ENCODE data around the gene TANK. TPM values are rescaled to one million over a fixed set of nuclear protein-coding genes. Genes with fewer than 3 reads are reported as not detected.

The TANK gene
- total and polyA plus RNA-seq, 2 of the 13 experiments (the other 11 are each of a cell fraction or from before 2014, with no cell fraction given) = 66.9 to 96.1 TPM

DNA sequence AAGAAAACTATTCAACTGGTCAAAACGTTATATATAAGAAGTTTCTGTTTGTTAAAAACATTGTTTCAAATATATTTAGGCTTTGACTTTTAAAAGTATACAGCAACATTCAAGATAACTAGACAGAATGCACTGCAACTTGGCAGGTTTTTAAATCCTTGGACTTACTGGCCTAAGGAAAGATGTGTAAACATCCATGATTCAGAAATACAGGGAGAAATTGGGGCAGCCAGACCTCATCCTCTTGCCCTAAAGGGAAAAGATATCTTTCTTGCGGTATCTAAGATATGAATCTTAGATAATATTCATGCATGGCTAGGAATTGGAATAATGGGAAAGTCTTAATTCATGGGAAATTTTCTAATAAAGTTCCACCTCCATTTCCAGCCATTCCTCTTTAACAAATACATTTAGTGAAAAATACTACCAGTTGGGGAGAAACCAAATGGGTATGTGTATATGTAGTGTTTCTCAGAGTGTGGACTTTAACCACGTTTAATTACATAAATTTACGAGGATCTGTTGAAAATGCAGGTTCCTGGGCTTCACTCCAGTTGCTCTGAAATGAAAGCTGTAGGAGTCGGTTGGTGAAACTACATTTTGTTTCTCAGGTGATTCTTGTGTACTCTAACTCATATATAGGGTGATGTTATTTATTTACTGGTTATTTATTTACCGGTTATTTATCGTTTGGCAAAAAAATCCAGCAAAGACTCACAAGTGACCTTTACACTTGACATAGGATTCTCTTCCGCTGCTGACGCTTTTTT is 587 bp upstream of the TANK start (continued):
- TF ChIP-seq REST (IDR thresholded peaks at IDR 0.05; ENCODE audit: borderline replicate concordance in 1 of 2, low read depth in 1 of 2, low read length in 2 of 2) = peak in 1 of 2 experiments; percentile 64; a peak in 1 of 4 replicates
- no peak for TF ChIP-seq TOPORS (CRISPR knock-in tag; IDR thresholded peaks at IDR 0.05)
- TF ChIP-seq HNF1A (IDR thresholded peaks at IDR 0.05; ENCODE audit: low read depth) = peak; percentile 98
- peak; percentile 93 for TF ChIP-seq HNF1A (CRISPR knock-in tag; IDR thresholded peaks at IDR 0.05; ENCODE audit: borderline replicate concordance)
- TF ChIP-seq, protein P1, sequence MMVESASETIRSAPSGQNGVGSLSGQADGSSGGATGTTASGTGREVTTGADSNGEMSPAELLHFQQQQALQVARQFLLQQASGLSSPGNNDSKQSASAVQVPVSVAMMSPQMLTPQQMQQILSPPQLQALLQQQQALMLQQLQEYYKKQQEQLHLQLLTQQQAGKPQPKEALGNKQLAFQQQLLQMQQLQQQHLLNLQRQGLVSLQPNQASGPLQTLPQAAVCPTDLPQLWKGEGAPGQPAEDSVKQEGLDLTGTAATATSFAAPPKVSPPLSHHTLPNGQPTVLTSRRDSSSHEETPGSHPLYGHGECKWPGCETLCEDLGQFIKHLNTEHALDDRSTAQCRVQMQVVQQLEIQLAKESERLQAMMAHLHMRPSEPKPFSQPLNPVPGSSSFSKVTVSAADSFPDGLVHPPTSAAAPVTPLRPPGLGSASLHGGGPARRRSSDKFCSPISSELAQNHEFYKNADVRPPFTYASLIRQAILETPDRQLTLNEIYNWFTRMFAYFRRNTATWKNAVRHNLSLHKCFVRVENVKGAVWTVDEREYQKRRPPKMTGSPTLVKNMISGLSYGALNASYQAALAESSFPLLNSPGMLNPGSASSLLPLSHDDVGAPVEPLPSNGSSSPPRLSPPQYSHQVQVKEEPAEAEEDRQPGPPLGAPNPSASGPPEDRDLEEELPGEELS (CRISPR knock-in tag; IDR thresholded peaks at IDR 0.05) = peak; percentile 93
- no peak for TF ChIP-seq DNMT1 (CRISPR knock-in tag; IDR thresholded peaks at IDR 0.05)
- TF ChIP-seq, protein P2, sequence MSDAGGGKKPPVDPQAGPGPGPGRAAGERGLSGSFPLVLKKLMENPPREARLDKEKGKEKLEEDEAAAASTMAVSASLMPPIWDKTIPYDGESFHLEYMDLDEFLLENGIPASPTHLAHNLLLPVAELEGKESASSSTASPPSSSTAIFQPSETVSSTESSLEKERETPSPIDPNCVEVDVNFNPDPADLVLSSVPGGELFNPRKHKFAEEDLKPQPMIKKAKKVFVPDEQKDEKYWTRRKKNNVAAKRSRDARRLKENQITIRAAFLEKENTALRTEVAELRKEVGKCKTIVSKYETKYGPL (CRISPR knock-in tag; IDR thresholded peaks at IDR 0.05) = 0 out of 2 replicates have a peak, but pooled peaks have one; percentile 27
- no peak for TF ChIP-seq NFRKB (IDR thresholded peaks at IDR 0.05)
- peak; percentile 8; the same call in 1 of the 2 replicates for TF ChIP-seq MLX (CRISPR knock-in tag; IDR thresholded peaks at IDR 0.05)
- TF ChIP-seq ZNF768 (CRISPR knock-in tag; IDR thresholded peaks at IDR 0.05) = no peak
- TF ChIP-seq ZMYM3 (CRISPR knock-in tag; IDR thresholded peaks at IDR 0.05) = 0 out of 2 replicates have a peak, but pooled peaks have one; percentile 39
- TF ChIP-seq EP300 (IDR thresholded peaks at IDR 0.05; ENCODE audit: low read depth in 2 of 2, low read length in 2 of 2) = peak; percentile 72 to 95; a peak in 2 of 4 replicates
- TF ChIP-seq EP300 (CRISPR knock-in tag; IDR thresholded peaks at IDR 0.05; ENCODE audit: borderline replicate concordance) = no peak
- peak; percentile 45; the same call in 1 of the 2 replicates for TF ChIP-seq SOX5 (CRISPR knock-in tag; IDR thresholded peaks at IDR 0.05; ENCODE audit: borderline replicate concordance)
- TF ChIP-seq CENPX (CRISPR knock-in tag; IDR thresholded peaks at IDR 0.05) = no peak
- no peak for TF ChIP-seq CHD2 (IDR thresholded peaks at IDR 0.05; ENCODE audit: low read depth, low read length)

Measured in HepG2 (cell line).